HEK293 (cell line): ENCODE results near the gene ANXA4.

Experiments
- CTCF ChIA-PET: fragments of 350-600 bp; formaldehyde crosslinking; extraction: SDS; loops from one replicate; lab custom pipeline; 2021; ENCODE audit warnings: antibody characterized with exemption; lab: Yijun Ruan, JAX
- POLR2A ChIA-PET: fragments of 300-600 bp; formaldehyde crosslinking; extraction: SDS; loops from one replicate; lab custom pipeline; 2020; ENCODE audit warnings: antibody characterized with exemption, inconsistent platforms; lab: Yijun Ruan, JAX
- H3K27ac ChIP-seq: fragments of 200-500 bp; sonication (Bioruptor generic); 2 replicates; pipeline ENCODE4 v1.5.1; 2014; ENCODE audit warnings: low read depth, low read length, control low read depth, inconsistent platforms; ENCODE audit errors: extremely low read depth
- H3K36me3 ChIP-seq, 2 experiments: fragments of 200-500 bp in 1 of 2; sonication (Bioruptor generic) in 1 of 2; 1 replicate in 1 of 2; 2 replicates in 1 of 2; pipeline ENCODE4 v1.5.1; 2014 to 2017; ENCODE audit warnings: inconsistent platforms in 2 of 2, low read length in 2 of 2; ENCODE audit not compliant: control insufficient read depth in 2 of 2, insufficient read depth in 1 of 2
- H3K4me1 ChIP-seq: fragments of 200-500 bp; sonication (Bioruptor generic); 2 replicates; pipeline ENCODE4 v1.5.1; 2014; ENCODE audit warnings: mild to moderate bottlenecking, low read length, inconsistent platforms; ENCODE audit not compliant: control insufficient read depth, insufficient read depth
- H3K4me3 ChIP-seq: 2 replicates; pipeline ENCODE4 v1.5.1; 2011; ENCODE audit warnings: low read depth, mild to moderate bottlenecking, control low read depth, low read length, moderate library complexity
- H3K9me3 ChIP-seq: fragments of 200-500 bp; sonication (Bioruptor generic); 2 replicates; pipeline ENCODE4 v1.5.1; 2014; ENCODE audit warnings: low read depth, low read length, inconsistent platforms; ENCODE audit not compliant: control insufficient read depth, insufficient read depth
- BCL11B ChIP-seq: fragments of 450-650 bp; formaldehyde crosslinking; IDR thresholded peaks from 2 replicates; pipeline ENCODE4 v1.5.1; 2016; ENCODE audit warnings: low read depth, missing biosample characterization, missing genetic modification characterization
- KLF16 ChIP-seq: fragments of 450-650 bp; formaldehyde crosslinking; IDR thresholded peaks from 2 replicates; pipeline ENCODE4 v1.5.1; 2017; ENCODE audit warnings: missing biosample characterization, missing genetic modification characterization
- KLF17 ChIP-seq: fragments of 450-650 bp; formaldehyde crosslinking; IDR thresholded peaks from 2 replicates; pipeline ENCODE4 v1.5.1; 2016; ENCODE audit warnings: missing biosample characterization, missing genetic modification characterization
- PRDM6 ChIP-seq: fragments of 450-650 bp; formaldehyde crosslinking; IDR thresholded peaks from 2 replicates; pipeline ENCODE4 v1.5.1; 2017; ENCODE audit warnings: missing biosample characterization, missing genetic modification characterization
- ZBTB1 ChIP-seq: fragments of 450-650 bp; formaldehyde crosslinking; IDR thresholded peaks from 2 replicates; pipeline ENCODE4 v1.5.1; 2016; ENCODE audit warnings: missing biosample characterization, missing genetic modification characterization
- ZBTB10 ChIP-seq: fragments of 450-650 bp; formaldehyde crosslinking; IDR thresholded peaks from 2 replicates; pipeline ENCODE4 v1.5.1; 2016; ENCODE audit warnings: missing biosample characterization, missing genetic modification characterization
- ZBTB17 ChIP-seq: fragments of 450-650 bp; formaldehyde crosslinking; IDR thresholded peaks from 2 replicates; pipeline ENCODE4 v1.5.1; 2016; ENCODE audit warnings: missing biosample characterization, missing genetic modification characterization
- ZBTB6 ChIP-seq: fragments of 450-650 bp; formaldehyde crosslinking; IDR thresholded peaks from 2 replicates; pipeline ENCODE4 v1.5.1; 2017; ENCODE audit warnings: missing biosample characterization, missing genetic modification characterization
- ZNF140 ChIP-seq: fragments of 450-650 bp; formaldehyde crosslinking; IDR thresholded peaks from 2 replicates; pipeline ENCODE4 v1.5.1; 2016; ENCODE audit warnings: missing biosample characterization, missing genetic modification characterization
- ZNF16 ChIP-seq: fragments of 450-650 bp; formaldehyde crosslinking; IDR thresholded peaks from 2 replicates; pipeline ENCODE4 v1.5.1; 2016; ENCODE audit warnings: low read depth, missing biosample characterization, missing genetic modification characterization
- ZNF2 ChIP-seq: fragments of 450-650 bp; formaldehyde crosslinking; IDR thresholded peaks from 2 replicates; pipeline ENCODE4 v1.5.1; 2016; ENCODE audit warnings: missing biosample characterization, missing genetic modification characterization
- ZNF202 ChIP-seq: fragments of 450-650 bp; formaldehyde crosslinking; IDR thresholded peaks from 2 replicates; pipeline ENCODE4 v1.5.1; 2016; ENCODE audit warnings: missing biosample characterization, missing genetic modification characterization, borderline replicate concordance
- ZNF23 ChIP-seq: fragments of 450-650 bp; formaldehyde crosslinking; IDR thresholded peaks from 2 replicates; pipeline ENCODE4 v1.5.1; 2016; ENCODE audit warnings: missing biosample characterization, missing genetic modification characterization, borderline replicate concordance
- ZNF280D ChIP-seq: fragments of 450-650 bp; formaldehyde crosslinking; IDR thresholded peaks from 2 replicates; pipeline ENCODE4 v1.5.1; 2016; ENCODE audit warnings: missing biosample characterization, missing genetic modification characterization
- ZNF302 ChIP-seq: fragments of 450-650 bp; formaldehyde crosslinking; IDR thresholded peaks from 2 replicates; pipeline ENCODE4 v1.5.1; 2016; ENCODE audit warnings: missing biosample characterization, missing genetic modification characterization, low read depth
- ZNF362 ChIP-seq: fragments of 450-650 bp; formaldehyde crosslinking; IDR thresholded peaks from 2 replicates; pipeline ENCODE4 v1.5.1; 2016; ENCODE audit warnings: missing biosample characterization, missing genetic modification characterization
- ZNF561 ChIP-seq: fragments of 450-650 bp; IDR thresholded peaks from 2 replicates; pipeline ENCODE4 v1.5.1; 2018; ENCODE audit warnings: missing biosample characterization, missing genetic modification characterization, borderline replicate concordance
- ZNF660 ChIP-seq: fragments of 450-650 bp; IDR thresholded peaks from 2 replicates; pipeline ENCODE4 v1.5.1; 2018; ENCODE audit warnings: missing biosample characterization, mild to moderate bottlenecking, missing genetic modification characterization
- ZNF707 ChIP-seq: fragments of 450-650 bp; formaldehyde crosslinking; IDR thresholded peaks from 2 replicates; pipeline ENCODE4 v1.5.1; 2016; ENCODE audit warnings: missing biosample characterization, missing genetic modification characterization
- ZNF747 ChIP-seq: fragments of 450-650 bp; formaldehyde crosslinking; IDR thresholded peaks from 2 replicates; pipeline ENCODE4 v1.5.1; 2016; ENCODE audit warnings: missing biosample characterization, missing genetic modification characterization

The ANXA4 gene

GRCh38 chr2:69715964-69716363 is 26.0 kb upstream of the ANXA4 start (continued):
- no peak for TF ChIP-seq KLF17 (tag by site-specific recombination)
- TF ChIP-seq ZNF362 (tag by site-specific recombination) = no peak
- no peak for TF ChIP-seq KLF16 (tag by site-specific recombination)
- no peak for TF ChIP-seq ZNF2 (tag by site-specific recombination)

GRCh38 chr2:69716555-69717120 is 25.3 kb upstream of the ANXA4 start:
- no peak for TF ChIP-seq ZNF202
- TF ChIP-seq KLF17 (tag by site-specific recombination) = no peak
- no peak for TF ChIP-seq ZNF16
- TF ChIP-seq ZNF561 = no peak
- TF ChIP-seq PRDM6 = no peak
- TF ChIP-seq ZNF140 (tag by site-specific recombination) = no peak
- TF ChIP-seq ZBTB1 (tag by site-specific recombination) = no peak
- no peak for TF ChIP-seq ZNF302 (tag by site-specific recombination)
- Histone ChIP-seq H3K36me3 (no peaks in the 10 kb centered on the region), H3K4me3 (no peak overlapping the region), H3K27ac (no peak overlapping the region), H3K4me1 (no peaks in the 10 kb centered on the region), H3K9me3 (no peaks in the 10 kb centered on the region)
- ChIA-PET POLR2A (no interaction called here), CTCF (interaction anchor here (0.6 to 3.9 kb wide), 12 partner anchors 7 to 177 kb away, joined by 3 to 25 read pairs (median 4); partner anchors contain the start of gene SNRNP27)

- H3K4me3 ChIP-seq = no peak overlapping the region
- CTCF ChIA-PET = interaction anchor here (0.6 to 1.2 kb wide), 4 partner anchors 10 to 424 kb away, joined by 3 to 4 read pairs (median 4); no protein-coding TSS in a partner anchor
- TF ChIP-seq ZBTB10 = no peak
- no peak for TF ChIP-seq ZNF660 (tag by site-specific recombination)
- TF ChIP-seq ZNF747 (tag by site-specific recombination) = no peak
- TF ChIP-seq ZBTB6 (tag by site-specific recombination) = no peak
- no peak for TF ChIP-seq KLF17 (tag by site-specific recombination)
- no peak for TF ChIP-seq BCL11B (tag by site-specific recombination)
- TF ChIP-seq ZNF280D (tag by site-specific recombination) = no peak
- TF ChIP-seq ZNF707 (tag by site-specific recombination) = no peak
- no peak for TF ChIP-seq ZBTB17
- no peak for TF ChIP-seq ZNF23 (tag by site-specific recombination)
These were observed 24.7 kb upstream of the ANXA4 start for GRCh38 chr2:69717186-69717585.

More at GRCh38 chr2:69717186-69717585, 24.7 kb upstream of the ANXA4 start:
- Histone ChIP-seq H3K4me1 (no peaks in the 10 kb centered on the region), H3K27ac (no peak overlapping the region), H3K9me3 (no peaks in the 10 kb centered on the region), H3K36me3 (no peaks in the 10 kb centered on the region)
- POLR2A ChIA-PET = no interaction called here
